HG02623 (cell line): ENCODE results near the gene RPLP2.

Source experiments
- ATAC-seq: cut with Tn5 transposase; IDR thresholded peaks from one replicate; pipeline ENCODE4 v1.9.1; 2021; ENCODE audit warnings: moderate library complexity; ENCODE audit not compliant: unreplicated experiment

RPLP2 gene

DNA sequence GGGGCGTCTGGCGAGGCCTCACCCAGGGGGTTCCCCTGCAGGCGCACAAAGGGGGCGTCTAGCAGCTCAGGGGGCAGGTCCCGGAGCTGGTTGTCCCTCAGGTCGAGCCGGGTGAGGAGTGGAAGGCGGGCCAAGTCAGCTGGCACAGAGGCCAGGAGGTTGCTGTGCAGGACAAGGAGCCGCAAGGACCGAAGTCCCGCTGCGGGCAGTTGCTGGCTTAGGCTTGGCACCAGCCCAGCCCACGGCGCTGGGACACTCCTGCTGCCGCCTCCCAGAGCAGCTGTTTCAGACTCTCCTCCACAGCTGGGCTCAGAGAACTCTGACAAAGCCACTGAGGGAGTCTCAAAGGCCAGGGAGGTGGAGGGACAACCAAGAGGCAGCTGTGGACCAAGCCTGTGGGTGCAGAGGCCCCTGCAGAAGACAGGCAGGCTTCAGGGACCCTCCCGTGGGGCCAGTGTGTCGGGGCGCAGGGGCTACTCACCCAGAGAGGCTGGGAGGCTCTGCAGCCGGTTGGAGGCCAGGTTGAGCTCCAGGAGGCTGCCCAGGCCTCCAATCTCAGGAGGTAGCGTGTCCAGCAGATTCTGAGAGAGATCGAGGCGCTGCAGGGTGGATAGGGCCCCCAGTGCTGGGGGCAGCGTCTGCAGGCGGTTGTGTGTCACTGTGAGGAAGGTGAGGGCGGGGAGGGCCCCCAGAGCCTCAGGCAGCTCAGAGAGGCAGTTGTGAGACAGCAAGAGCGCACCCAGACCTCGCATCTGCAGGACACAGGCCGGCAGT lies 6.9 kb upstream of the RPLP2 start:
- ATAC-seq, result no peak

GRCh38 chr11:803467-803742 lies 6.4 kb upstream of the RPLP2 start:
- no peak for ATAC-seq

DNA sequence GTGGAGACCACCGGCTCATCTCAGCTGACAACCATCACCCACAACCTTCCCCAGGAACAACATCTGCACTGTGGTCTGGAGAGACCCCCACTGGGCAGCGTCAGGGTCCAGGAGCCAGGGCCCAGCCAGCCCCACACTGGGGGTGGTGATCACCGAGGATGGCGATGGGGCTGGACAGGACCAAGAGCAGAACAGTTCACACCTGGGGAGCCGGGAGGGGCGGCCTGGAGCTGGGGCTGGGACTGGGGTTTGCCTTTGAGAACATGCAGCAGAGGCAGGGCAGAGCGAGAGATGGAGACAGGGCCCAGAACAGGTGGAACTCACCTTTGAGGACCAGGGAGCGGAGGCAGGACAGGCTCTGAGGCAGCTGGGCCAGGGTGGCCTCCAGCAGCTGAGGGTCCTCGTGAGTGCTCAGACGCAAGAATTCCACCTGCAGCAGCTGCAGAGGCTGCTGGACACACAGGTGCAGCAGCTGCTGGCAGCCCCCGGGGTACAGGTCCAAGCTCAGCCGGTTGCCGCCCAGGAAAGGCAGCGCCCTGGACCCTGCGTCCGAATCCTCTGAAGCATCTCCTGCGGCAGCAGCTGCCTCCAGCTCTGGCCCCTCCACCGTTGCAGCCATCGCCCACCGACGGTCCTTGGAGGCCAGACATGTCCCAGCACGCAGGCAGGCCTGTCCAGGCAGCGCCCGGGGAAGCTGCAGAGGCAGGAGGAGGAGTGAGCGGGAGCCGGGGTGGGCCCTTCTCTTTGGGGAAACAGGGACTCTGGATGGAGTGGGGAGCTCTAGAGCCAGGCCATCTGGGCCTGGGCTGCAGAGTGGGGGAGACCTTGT lies 5.8 kb upstream of the RPLP2 start:
- no peak for ATAC-seq

GRCh38 chr11:804599-804964 lies 5.2 kb upstream of the RPLP2 start:
- ATAC-seq, result no peak

DNA sequence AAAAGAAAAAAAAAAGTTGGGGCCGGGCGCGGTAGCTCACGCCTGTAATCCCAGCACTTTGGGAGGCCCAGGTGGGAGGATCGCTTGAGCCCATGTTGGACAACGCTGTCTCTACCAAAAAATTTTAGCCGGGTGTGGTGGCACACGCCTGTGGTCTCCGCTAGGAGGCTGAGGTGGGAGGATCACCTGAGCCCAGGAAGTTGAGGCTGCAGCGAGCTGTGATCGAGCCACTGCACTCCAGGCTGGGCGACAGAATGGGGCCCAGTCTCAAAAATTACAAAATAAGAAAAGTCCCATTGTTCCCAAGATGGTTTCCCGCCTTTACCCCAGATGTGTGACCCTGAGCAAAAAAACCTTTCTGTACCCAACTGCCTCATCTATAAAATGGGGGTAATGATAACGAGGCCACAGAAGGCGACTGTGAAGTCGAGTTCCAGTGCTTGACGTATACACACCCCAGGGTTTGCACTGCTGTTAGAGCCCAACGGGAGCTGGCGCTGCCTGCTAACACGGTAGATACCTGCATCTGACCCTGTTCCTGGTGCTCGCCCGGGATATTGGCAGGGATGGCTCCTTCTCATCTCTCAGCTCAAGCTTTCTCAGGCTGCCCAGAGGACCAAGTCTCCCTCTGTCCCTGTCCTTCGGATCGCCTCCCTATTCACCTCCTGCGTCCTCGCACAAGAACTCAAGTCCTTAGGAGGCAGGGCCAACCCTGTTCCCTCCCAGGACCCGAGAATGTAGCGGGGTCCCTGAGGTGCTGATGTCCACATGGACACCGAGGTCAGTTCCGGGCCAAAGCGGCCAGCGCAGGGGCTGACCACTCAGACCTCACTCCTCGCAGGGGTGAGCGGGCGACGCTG lies 1.1 kb upstream of the RPLP2 start:
- ATAC-seq, result no peak

DNA sequence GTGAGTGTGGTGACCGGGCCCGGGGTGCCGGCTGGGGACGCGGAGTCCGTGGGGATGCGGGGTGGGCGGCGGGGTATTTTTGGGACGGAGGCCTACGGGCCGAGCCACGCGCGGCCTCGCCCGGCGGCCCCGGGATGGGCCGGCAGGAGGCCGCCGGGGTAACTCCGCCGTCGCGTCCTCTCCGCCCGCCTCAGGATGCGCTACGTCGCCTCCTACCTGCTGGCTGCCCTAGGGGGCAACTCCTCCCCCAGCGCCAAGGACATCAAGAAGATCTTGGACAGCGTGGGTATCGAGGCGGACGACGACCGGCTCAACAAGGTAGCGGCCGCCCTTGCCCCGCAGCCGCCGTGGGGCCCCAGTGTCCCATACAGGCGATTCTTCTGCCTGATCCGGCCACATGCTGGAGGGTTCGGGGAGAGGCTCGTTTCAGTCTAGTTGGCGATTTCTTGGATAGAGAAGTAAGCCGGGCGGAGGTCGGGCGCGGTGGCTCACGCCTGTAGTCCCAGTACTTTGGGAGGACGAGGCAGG lies 337 bp downstream of the RPLP2 start:
- ATAC-seq, result peak; percentile 6

GRCh38 chr11:811446-812245 lies 1.9 kb downstream of the RPLP2 start:
- ATAC-seq, result no peak

- ATAC-seq, result no peak
These were observed 2.6 kb downstream of the RPLP2 start for GRCh38 chr11:812390-812789.

- no peak for ATAC-seq
These were observed 3.3 kb downstream of the RPLP2 start for GRCh38 chr11:813072-813455.

DNA sequence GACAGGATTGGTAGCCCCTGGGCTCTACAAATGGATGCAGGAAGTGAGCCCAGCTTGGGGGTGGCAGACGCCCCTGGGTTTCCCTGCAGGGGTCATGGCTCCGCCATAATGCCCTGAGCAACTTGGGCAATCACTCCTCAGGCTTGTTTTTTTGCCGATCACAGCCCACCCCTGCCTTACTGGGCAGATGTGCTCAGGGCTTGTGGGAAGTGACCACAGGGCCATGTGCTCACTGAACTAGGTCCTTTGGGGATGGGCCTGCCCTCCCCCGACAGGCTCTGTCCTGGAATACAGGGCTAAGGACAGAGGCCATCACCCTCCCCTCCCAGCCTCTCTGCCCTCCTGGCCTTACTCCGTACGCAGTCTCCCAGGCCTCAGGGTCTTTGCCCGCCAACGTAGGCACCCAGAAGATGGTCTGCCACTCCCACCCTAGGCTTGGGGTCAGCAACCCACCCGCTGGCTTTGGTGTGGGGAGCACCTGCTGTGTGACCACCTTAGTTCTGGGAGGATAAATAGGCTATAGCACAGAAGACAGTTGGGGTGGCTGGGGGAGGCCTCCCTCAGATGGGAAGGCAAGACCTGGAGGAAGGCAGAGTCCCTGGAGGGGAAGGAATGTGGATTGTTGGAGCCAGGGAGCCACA lies 3.8 kb downstream of the RPLP2 start:
- no peak for ATAC-seq

DNA sequence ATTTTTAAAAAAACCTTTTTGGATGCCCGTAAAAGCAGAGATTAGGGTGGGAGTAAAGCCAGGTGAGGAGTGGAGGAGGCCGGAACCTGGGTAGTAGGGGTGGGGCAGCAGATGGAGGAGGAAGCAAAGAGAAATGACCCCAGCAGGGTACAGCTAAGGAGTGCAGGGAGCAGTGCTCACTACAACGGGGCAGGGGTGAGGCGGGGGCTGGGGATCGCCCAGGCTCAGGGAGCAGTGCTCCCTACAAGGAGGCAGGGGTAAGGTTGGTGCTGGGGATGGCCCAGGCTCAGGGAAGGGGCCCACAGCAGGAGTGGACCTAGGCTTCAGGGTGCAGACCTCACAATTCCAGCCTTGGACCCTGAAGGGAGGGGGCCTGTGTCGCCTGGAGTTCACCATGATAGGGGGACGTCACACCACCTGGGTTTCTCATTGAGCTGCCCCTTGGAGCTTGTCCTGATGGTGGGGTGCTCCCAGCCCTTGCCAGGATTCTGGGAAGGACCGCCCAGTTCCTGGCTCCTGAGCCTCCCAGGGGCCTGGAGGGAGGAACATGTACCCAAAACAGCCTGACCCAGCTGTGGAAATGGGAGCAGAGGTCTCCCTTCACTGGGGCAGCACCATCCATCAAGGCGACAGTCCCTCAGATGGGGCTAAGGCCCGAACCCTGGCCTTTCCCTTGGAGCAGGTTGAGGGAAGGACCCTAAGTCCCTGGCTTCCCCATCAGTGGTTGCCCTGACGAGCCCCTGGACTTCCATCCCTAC lies 6.1 kb downstream of the RPLP2 start:
- no peak for ATAC-seq

- ATAC-seq, result no peak
These were observed 6.6 kb downstream of the RPLP2 start for GRCh38 chr11:816433-816779.

DNA sequence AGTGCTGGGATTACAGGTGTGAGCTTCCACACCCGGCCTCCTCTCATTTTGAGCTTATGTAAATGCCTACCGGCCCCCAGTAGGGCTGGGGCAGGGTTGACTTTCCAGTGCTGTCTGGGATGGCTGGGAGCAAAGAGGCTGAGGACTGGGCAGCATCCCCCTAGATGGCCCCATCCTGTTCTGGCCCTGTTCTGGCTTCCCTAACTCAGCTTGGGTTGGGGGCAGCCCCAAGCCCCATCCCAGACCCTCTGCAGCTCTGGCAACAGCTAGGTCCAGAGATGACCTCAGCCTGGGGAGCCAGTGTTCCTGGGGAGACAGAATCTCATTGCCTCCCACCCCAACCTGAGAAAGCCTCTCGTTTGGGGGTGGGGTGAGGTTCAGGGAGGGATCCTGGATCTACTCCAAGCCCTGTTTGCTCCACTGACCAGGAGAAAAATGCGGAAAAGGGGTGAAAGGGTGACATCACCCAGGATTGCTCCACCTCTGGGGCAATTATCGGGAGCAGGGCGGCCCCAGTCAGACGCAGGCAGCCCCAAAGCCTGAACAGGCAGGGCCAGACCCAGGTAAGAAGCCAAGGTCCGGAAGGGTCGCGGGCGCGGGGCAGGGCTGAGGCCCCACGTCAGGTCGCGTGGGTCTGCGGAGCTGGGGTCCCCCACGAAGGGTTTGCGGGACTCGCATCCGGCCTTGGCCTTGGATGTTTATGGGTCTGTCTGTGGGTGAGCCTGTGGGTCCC lies 8.8 kb downstream of the RPLP2 start, which contains the start of gene PNPLA2:
TSS of gene PNPLA2 (plus strand) at position 519 of the 733 bp plus-strand sequence. CDS start 805 bp downstream, outside the sequence.
- no peak for ATAC-seq

DNA sequence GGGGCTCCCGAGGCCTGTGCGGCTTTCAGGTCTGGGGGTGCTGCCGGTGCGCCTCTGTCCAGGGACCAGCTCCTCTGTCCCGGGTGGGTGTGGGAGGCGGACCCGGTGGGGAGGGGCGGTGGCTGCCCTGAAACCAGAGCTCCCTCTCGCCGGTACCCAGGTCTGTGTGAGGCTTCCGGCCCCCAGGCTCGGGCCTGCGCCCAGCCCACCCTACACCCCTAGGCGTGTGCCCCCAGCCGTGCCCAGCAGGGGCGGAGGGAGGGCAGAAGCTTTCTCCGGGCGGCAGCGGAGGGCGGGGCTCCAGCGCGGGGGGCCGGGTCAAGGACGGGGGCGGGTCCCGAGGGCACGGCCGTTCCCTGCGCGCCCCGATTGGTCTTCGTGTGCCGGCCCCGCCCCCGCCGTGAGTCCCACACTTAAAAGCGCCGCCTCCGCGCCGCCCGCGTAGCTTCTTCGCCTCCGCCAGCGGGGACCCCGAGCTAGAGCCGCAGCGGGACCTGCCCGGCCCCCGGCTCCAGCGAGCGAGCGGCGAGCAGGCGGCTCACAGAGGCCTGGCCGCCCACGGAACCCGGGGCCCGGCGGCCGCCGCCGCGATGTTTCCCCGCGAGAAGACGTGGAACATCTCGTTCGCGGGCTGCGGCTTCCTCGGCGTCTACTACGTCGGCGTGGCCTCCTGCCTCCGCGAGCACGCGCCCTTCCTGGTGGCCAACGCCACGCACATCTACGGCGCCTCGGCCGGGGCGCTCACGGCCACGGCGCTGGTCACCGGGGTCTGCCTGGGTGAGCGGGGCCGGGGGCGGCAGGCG lies 9.6 kb downstream of the RPLP2 start:
- peak; percentile 63 for ATAC-seq

DNA sequence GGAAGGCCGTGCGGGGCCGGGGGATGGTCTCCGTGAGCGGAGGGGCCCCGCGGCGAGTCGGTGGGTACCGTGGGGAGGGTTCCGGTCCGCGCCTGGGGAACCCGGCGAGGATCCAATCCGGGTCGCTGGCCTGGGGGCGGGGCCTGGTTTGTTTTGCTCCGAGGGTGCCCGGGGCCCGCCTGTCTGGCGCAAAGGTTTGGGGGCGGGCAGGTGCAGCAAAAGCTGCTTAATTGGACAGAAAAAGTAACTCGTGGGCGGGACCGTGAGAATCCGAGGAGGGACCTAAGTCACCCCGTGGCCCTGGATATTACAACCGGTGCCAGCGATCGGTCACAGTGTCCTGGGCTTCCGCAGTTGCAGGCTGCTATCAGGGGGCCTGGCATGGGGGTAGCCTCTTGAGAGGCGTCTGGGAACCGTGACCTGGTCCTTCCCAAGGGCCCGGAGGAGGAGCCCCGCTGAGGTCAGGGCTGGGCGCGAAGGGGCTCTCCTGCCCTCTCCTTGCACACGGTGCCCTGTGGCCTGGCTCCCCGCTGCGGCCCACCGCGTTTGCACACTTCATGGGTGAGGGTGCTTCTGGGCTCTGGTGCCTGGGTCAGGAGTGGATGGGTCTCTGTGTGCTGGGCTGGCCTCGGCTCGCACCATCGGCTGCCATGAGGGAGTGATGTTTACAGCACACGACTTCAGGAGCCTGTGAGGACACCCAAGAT lies 10.3 kb downstream of the RPLP2 start:
- peak; percentile 50 for ATAC-seq

DNA sequence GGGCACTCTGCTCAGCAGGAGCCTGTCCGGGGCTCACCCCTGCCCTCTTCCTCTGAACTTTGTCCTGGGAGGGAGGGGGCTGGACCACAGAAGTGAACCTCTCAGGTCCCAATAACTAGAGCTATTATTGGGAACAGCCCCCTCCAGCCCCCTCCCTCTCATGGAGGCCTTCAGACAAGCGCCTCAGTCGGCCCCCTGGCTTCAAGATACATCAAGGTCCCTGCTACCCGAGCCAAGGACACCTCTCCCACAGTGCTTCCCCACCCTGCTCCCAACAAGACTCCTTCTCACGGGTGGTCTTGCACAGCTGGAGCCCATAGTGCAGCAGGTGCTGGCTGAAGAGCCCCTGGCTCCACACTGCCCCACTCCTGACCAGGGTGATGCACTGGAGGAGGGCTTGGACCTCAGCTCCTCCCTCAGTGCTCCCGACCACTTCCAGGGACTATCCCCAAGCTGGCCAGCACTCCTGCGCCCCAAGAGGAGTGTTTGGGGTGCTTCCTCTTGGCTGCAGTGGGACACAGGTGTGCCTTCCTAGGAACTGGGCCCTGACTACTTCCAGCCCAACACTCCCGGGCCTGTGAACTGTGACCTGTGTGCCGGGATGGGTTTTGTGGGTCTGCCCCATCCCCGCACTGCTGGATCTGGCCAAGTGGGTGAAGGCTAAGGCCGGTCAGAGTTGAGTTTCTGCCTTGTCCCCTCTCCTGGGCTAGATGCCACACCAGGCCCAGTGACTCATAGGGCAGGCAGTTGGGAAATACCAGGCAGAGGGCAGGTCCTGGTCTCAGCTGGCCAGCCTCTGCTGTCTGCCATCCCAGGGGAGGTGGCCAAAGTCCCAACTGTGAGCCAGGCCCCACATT lies 11.1 kb downstream of the RPLP2 start:
- no peak for ATAC-seq
